Mucosa of rectum (tissue), 2 donors: ENCODE measurements around the gene ARHGEF39.

Experiments used
- H3K27ac ChIP-seq, 2 donors: one replicate each; pipeline ENCODE4 v1.7.0; 2013; ENCODE audit warnings: inconsistent platforms in 2 of 2, low read depth in 2 of 2, low read length in 2 of 2
- H3K27me3 ChIP-seq, 2 donors: one replicate each; pipeline ENCODE4 v1.7.0; 2013; ENCODE audit warnings: low read length in 2 of 2; ENCODE audit not compliant: control insufficient read depth in 2 of 2, insufficient read depth in 2 of 2
- H3K36me3 ChIP-seq, 2 donors: one replicate each; pipeline ENCODE4 v1.7.0; 2013; ENCODE audit warnings: low read length in 2 of 2; ENCODE audit not compliant: control insufficient read depth in 2 of 2, insufficient read depth in 2 of 2
- H3K4me1 ChIP-seq, 2 donors: one replicate each; pipeline ENCODE4 v1.7.0; 2013; ENCODE audit warnings: low read length in 2 of 2, mild to moderate bottlenecking in 1 of 2; ENCODE audit not compliant: control insufficient read depth in 2 of 2, insufficient read depth in 2 of 2
- H3K4me3 ChIP-seq, 2 donors: one replicate each; pipeline ENCODE4 v1.7.0; 2013; ENCODE audit warnings: low read length in 2 of 2
- H3K9ac ChIP-seq, 2 donors: one replicate each; pipeline ENCODE4 v1.7.0; 2013; ENCODE audit warnings: low read length in 2 of 2, low read depth in 1 of 2, mild to moderate bottlenecking in 1 of 2
- H3K9me3 ChIP-seq, 2 donors: one replicate each; pipeline ENCODE4 v1.7.0; 2013; ENCODE audit warnings: low read length in 2 of 2; ENCODE audit not compliant: control insufficient read depth in 2 of 2
- donor health status: healthy.
- donor health status: Normal muscosa, but diverticular disease.

ARHGEF39 gene

GRCh38 chr9:35628389-35628991, 36.5 kb downstream of the ARHGEF39 start:
- Histone ChIP-seq H3K4me3 (no peak overlapping the region), H3K9me3 (no peaks in the 10 kb centered on the region), H3K36me3 (no peaks in the 10 kb centered on the region), H3K27me3 (no peaks in the 10 kb centered on the region), H3K9ac (no peak overlapping the region), H3K27ac (no peak overlapping the region), H3K4me1 (no peaks in the 10 kb centered on the region)

- H3K27ac ChIP-seq = no peak overlapping the region
- no peaks in the 10 kb centered on the region for H3K27me3 ChIP-seq
Measured at GRCh38 chr9:35627575-35627974, 37.4 kb downstream of the ARHGEF39 start.

GRCh38 chr9:35619800-35620158, 45.2 kb downstream of the ARHGEF39 start:
- Histone ChIP-seq H3K4me1 (peaks cover 5 to 10% of the 10 kb centered on the region in 2 donors), H3K27ac (peak overlapping the region in 1 of 2 donors; percentile 48), H3K9me3 (no peaks in the 10 kb centered on the region), H3K36me3 (no peaks in the 10 kb centered on the region), H3K27me3 (no peaks in the 10 kb centered on the region), H3K4me3 (no peak overlapping the region), H3K9ac (no peak overlapping the region)

More at GRCh38 chr9:35627575-35627974, 37.4 kb downstream of the ARHGEF39 start:
- no peaks in the 10 kb centered on the region for H3K4me1 ChIP-seq
- no peaks in the 10 kb centered on the region for H3K9me3 ChIP-seq
- H3K9ac ChIP-seq = no peak overlapping the region
- no peak overlapping the region for H3K4me3 ChIP-seq
- no peaks in the 10 kb centered on the region for H3K36me3 ChIP-seq

GRCh38 chr9:35618854-35619799, 45.9 kb downstream of the ARHGEF39 start:
- Histone ChIP-seq H3K4me1 (peaks cover 5 to 10% of the 10 kb centered on the region in 2 donors), H3K4me3 (no peak overlapping the region), H3K9ac (no peak overlapping the region), H3K27ac (peak overlapping the region in 1 of 2 donors; percentile 58), H3K36me3 (no peaks in the 10 kb centered on the region), H3K9me3 (no peaks in the 10 kb centered on the region), H3K27me3 (no peaks in the 10 kb centered on the region)

GRCh38 chr9:35618325-35618727, 46.7 kb downstream of the ARHGEF39 start, which contains the start of gene CD72:
TSS of gene CD72 (minus strand) at chr9:35618413. CDS start at chr9:35618303, 110 bp downstream.
- Histone ChIP-seq H3K4me1 (peaks cover 5 to 10% of the 10 kb centered on the region in 2 donors), H3K4me3 (peak within 1 kb of the TSS; percentile 58 to 63), H3K9ac (peak within 1 kb of the TSS; percentile 14 to 57), H3K27me3 (no peaks in the 10 kb centered on the region), H3K27ac (peak within 1 kb of the TSS in 1 of 2 donors; percentile 58), H3K9me3 (no peaks in the 10 kb centered on the region), H3K36me3 (no peaks in the 10 kb centered on the region)

GRCh38 chr9:35617548-35617947, 47.4 kb downstream of the ARHGEF39 start:
- H3K27me3 ChIP-seq = no peaks in the 10 kb centered on the region
- peak overlapping the region in 1 of 2 donors; percentile 14 for H3K9ac ChIP-seq
- H3K27ac ChIP-seq = peak overlapping the region in 1 of 2 donors; percentile 58
- H3K4me3 ChIP-seq = peak overlapping the region; percentile 58 to 63
- H3K36me3 ChIP-seq = no peaks in the 10 kb centered on the region
- no peaks in the 10 kb centered on the region for H3K9me3 ChIP-seq
- peaks cover 5 to 10% of the 10 kb centered on the region in 2 donors for H3K4me1 ChIP-seq

GRCh38 chr9:35616681-35617459, 48.1 kb downstream of the ARHGEF39 start:
- H3K9ac ChIP-seq = peak overlapping the region; percentile 14 to 57
- no peaks in the 10 kb centered on the region for H3K27me3 ChIP-seq
- H3K4me3 ChIP-seq = peak overlapping the region; percentile 58 to 63
- peak overlapping the region in 1 of 2 donors; percentile 58 for H3K27ac ChIP-seq
- peaks cover 5 to 10% of the 10 kb centered on the region in 2 donors for H3K4me1 ChIP-seq
- H3K36me3 ChIP-seq = no peaks in the 10 kb centered on the region
- H3K9me3 ChIP-seq = no peaks in the 10 kb centered on the region

- H3K9ac ChIP-seq = no peak overlapping the region
Measured at GRCh38 chr9:35615981-35616680, 48.9 kb downstream of the ARHGEF39 start.

GRCh38 chr9:35612843-35613242, 52.2 kb downstream of the ARHGEF39 start:
- no peaks in the 10 kb centered on the region for H3K27me3 ChIP-seq
- no peak overlapping the region for H3K4me3 ChIP-seq
- H3K27ac ChIP-seq = no peak overlapping the region
- H3K9ac ChIP-seq = no peak overlapping the region
- H3K9me3 ChIP-seq = no peaks in the 10 kb centered on the region
- H3K36me3 ChIP-seq = peaks cover 8 to 13% of the 10 kb centered on the region in 2 donors
- H3K4me1 ChIP-seq = peaks cover 3 to 5% of the 10 kb centered on the region in 2 donors

More at GRCh38 chr9:35615981-35616680, 48.9 kb downstream of the ARHGEF39 start:
- Histone ChIP-seq H3K36me3 (no peaks in the 10 kb centered on the region), H3K27ac (no peak overlapping the region), H3K27me3 (no peaks in the 10 kb centered on the region), H3K4me1 (peaks cover 5 to 10% of the 10 kb centered on the region in 2 donors), H3K9me3 (no peaks in the 10 kb centered on the region), H3K4me3 (peak overlapping the region in 1 of 2 donors; percentile 58)
